Sigmoid colon (tissue), 4 donors: Measurements from ENCODE around the gene ISX.

Source experiments
- CTCF ChIP-seq, 4 experiments: fragments of 450-650 bp in 3 of 4; fragments of 200-600 bp in 1 of 4; IDR thresholded peaks; one replicate each; pipeline ENCODE4 v1.5.1; 2016 to 2019; ENCODE audit warnings: antibody characterized with exemption in 4 of 4, mild to moderate bottlenecking in 3 of 4, moderate library complexity in 2 of 4
- EP300 ChIP-seq, 4 donors: sonication (generic); formaldehyde crosslinking; IDR thresholded peaks; one replicate each; pipeline ENCODE4 v1.6.1; 2017; ENCODE audit warnings: antibody characterized with exemption in 4 of 4
- POLR2A ChIP-seq, 2 donors: fragments of 450-650 bp; IDR thresholded peaks; one replicate each; pipeline ENCODE4 v1.6.1; 2016; ENCODE audit warnings: antibody characterized with exemption in 2 of 2, mild to moderate bottlenecking in 2 of 2, moderate library complexity in 2 of 2
- POLR2AphosphoS5 ChIP-seq, 4 donors: sonication (generic); formaldehyde crosslinking; IDR thresholded peaks; one replicate each; pipeline ENCODE4 v1.6.1; 2017; ENCODE audit warnings: antibody characterized with exemption in 4 of 4

GRCh38 chr22:35039625-35040024, 26.3 kb upstream of the ISX start:
- TF ChIP-seq CTCF (IDR thresholded peaks at IDR 0.05) (no peak), POLR2AphosphoS5 (IDR thresholded peaks at IDR 0.05) (peak in 1 of 4 donors; percentile 32), EP300 (IDR thresholded peaks at IDR 0.05) (no peak), POLR2A (IDR thresholded peaks at IDR 0.05) (no peak)
